Measurements from ENCODE around the gene ZNF181. TPM values are rescaled to one million over a fixed set of nuclear protein-coding genes. Genes with fewer than 3 reads are reported as not detected.
A peak's percentile ranks its signal among the peaks of the same experiment; 100 is the strongest.

ZNF181 gene
- total and polyA plus RNA-seq, 4 donors: 3.5 to 19.9 (median 11.7) TPM

- Histone ChIP-seq H3K36me3 (ENCODE audit: control insufficient read depth in 1 of 2, insufficient read depth in 2 of 2, low read length in 1 of 2) (peaks cover 0 to 7% of the 10 kb centered on the region in 2 donors), H3K4me1 (ENCODE audit: control insufficient read depth in 1 of 2, insufficient read depth in 2 of 2, low read length in 2 of 2) (no peaks in the 10 kb centered on the region), H3K4me3 (ENCODE audit: low read length in 2 of 2) (peak within 1 kb of the TSS; percentile 61 to 77), H3K9me3 (ENCODE audit: control insufficient read depth, low read length) (no peaks in the 10 kb centered on the region), H3K27ac (ENCODE audit: low read depth in 1 of 2, low read length in 2 of 2) (peak within 1 kb of the TSS in 1 of 2 donors; percentile 11), H3K27me3 (ENCODE audit: control insufficient read depth in 1 of 2, insufficient read depth in 2 of 2, low read length in 1 of 2) (no peaks in the 10 kb centered on the region)
- whole genome bisulfite sequencing, 2 donors: 3% methylated on average over 67 to 69 of the region's 69 CpGs
- ATAC-seq (ENCODE audit: low FRiP score) (peak; percentile 99), DNase-seq (peak; percentile 95 to 98)
- intact Hi-C loops (cut with DNase I): loop anchor here (5.0 kb wide), 2 partner anchors 41 to 96 kb away; partner anchors contain the start of genes ZNF181 (in 2 of the 2), SCGB2B2 (in 1 of the 2) and ZNF302 (in 1 of the 2)
Observed at GRCh38 chr19:34772697-34773554, 38.9 kb downstream of the ZNF181 start, which contains the start of gene ZNF599. TSS of gene ZNF599 (minus strand) at chr19:34773215. CDS start at chr19:34772841, 374 bp downstream.

DNA sequence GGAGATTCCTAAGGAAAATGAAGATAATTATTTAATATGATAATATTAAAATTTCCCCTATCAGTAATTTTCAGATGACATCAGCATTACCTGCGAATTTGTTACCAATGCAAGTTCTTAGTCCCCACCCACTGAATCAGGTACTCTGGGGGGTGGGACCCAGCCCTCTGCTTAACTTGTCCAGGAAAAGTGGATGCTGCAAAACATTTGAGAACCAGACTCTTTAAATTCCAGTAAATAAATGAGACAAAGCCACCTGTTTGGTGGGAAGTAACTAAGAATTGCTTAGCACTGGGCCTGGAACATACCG, 39.5 kb downstream of the ZNF181 start:
- Histone ChIP-seq H3K36me3 (ENCODE audit: control insufficient read depth in 1 of 2, insufficient read depth in 2 of 2, low read length in 1 of 2) (peaks cover 0 to 4% of the 10 kb centered on the region in 2 donors), H3K4me3 (ENCODE audit: low read length in 2 of 2) (peak overlapping the region in 1 of 2 donors; percentile 21), H3K4me1 (ENCODE audit: control insufficient read depth in 1 of 2, insufficient read depth in 2 of 2, low read length in 2 of 2) (no peaks in the 10 kb centered on the region), H3K9me3 (ENCODE audit: control insufficient read depth, low read length) (no peaks in the 10 kb centered on the region), H3K27me3 (ENCODE audit: control insufficient read depth in 1 of 2, insufficient read depth in 2 of 2, low read length in 1 of 2) (no peaks in the 10 kb centered on the region), H3K27ac (ENCODE audit: low read depth in 1 of 2, low read length in 2 of 2) (no peak overlapping the region)
- intact Hi-C loops (cut with DNase I): loop anchor here (5.0 kb wide), 2 partner anchors 41 to 96 kb away; partner anchors contain the start of genes ZNF181 (in 2 of the 2), SCGB2B2 (in 1 of the 2) and ZNF302 (in 1 of the 2)
- DNase-seq (no peak), ATAC-seq (ENCODE audit: low FRiP score) (no peak)
- 66 to 68% methylated on average over 2 of the region's 2 CpGs for WGBS, 2 donors

- peaks cover 0 to 1% of the 10 kb centered on the region in 2 donors for H3K27me3 ChIP-seq (ENCODE audit: control insufficient read depth in 1 of 2, insufficient read depth in 2 of 2, low read length in 1 of 2)
- no peak for DNase-seq
- H3K27ac ChIP-seq (ENCODE audit: low read depth in 1 of 2, low read length in 2 of 2): no peak overlapping the region
- H3K36me3 ChIP-seq (ENCODE audit: control insufficient read depth in 1 of 2, insufficient read depth in 2 of 2, low read length in 1 of 2): peaks cover 0 to 2% of the 10 kb centered on the region in 2 donors
- intact Hi-C loops (cut with DNase I): loop anchor here (5.0 kb wide), 2 partner anchors 43 to 98 kb away; partner anchors contain the start of genes ZNF181 (in 2 of the 2), SCGB2B2 (in 1 of the 2) and ZNF302 (in 1 of the 2)
- WGBS, 2 donors: 52 to 66% methylated on average over 2 of the region's 2 CpGs
- no peak for ATAC-seq (ENCODE audit: low FRiP score)
- H3K4me1 ChIP-seq (ENCODE audit: control insufficient read depth in 1 of 2, insufficient read depth in 2 of 2, low read length in 2 of 2): no peaks in the 10 kb centered on the region
- H3K9me3 ChIP-seq (ENCODE audit: control insufficient read depth, low read length): peaks cover 5% of the 10 kb centered on the region
- H3K4me3 ChIP-seq (ENCODE audit: low read length in 2 of 2): no peak overlapping the region
Observed at GRCh38 chr19:34774857-34775256, 40.8 kb downstream of the ZNF181 start.

GRCh38 chr19:34778342-34778741, 44.3 kb downstream of the ZNF181 start:
- H3K36me3 ChIP-seq (ENCODE audit: control insufficient read depth in 1 of 2, insufficient read depth in 2 of 2, low read length in 1 of 2): no peaks in the 10 kb centered on the region

GRCh38 chr19:34779652-34780051, 45.6 kb downstream of the ZNF181 start:
- Histone ChIP-seq H3K4me1 (ENCODE audit: control insufficient read depth in 1 of 2, insufficient read depth in 2 of 2, low read length in 2 of 2) (no peaks in the 10 kb centered on the region), H3K27ac (ENCODE audit: low read depth in 1 of 2, low read length in 2 of 2) (no peak overlapping the region), H3K4me3 (ENCODE audit: low read length in 2 of 2) (no peak overlapping the region), H3K36me3 (ENCODE audit: control insufficient read depth in 1 of 2, insufficient read depth in 2 of 2, low read length in 1 of 2) (no peaks in the 10 kb centered on the region), H3K9me3 (ENCODE audit: control insufficient read depth, low read length) (peaks cover 5% of the 10 kb centered on the region), H3K27me3 (ENCODE audit: control insufficient read depth in 1 of 2, insufficient read depth in 2 of 2, low read length in 1 of 2) (peaks cover 0 to 1% of the 10 kb centered on the region in 2 donors)
- intact Hi-C loops (cut with DNase I): no loop called here
- WGBS, 2 donors: 57 to 59% methylated on average over 3 of the region's 3 CpGs
- ATAC-seq (ENCODE audit: low FRiP score) (no peak), DNase-seq (no peak)

More at GRCh38 chr19:34778342-34778741, 44.3 kb downstream of the ZNF181 start:
- DNase-seq: no peak
- Histone ChIP-seq H3K27me3 (ENCODE audit: control insufficient read depth in 1 of 2, insufficient read depth in 2 of 2, low read length in 1 of 2) (peaks cover 0 to 1% of the 10 kb centered on the region in 2 donors), H3K9me3 (ENCODE audit: control insufficient read depth, low read length) (peaks cover 5% of the 10 kb centered on the region), H3K4me3 (ENCODE audit: low read length in 2 of 2) (no peak overlapping the region), H3K27ac (ENCODE audit: low read depth in 1 of 2, low read length in 2 of 2) (no peak overlapping the region), H3K4me1 (ENCODE audit: control insufficient read depth in 1 of 2, insufficient read depth in 2 of 2, low read length in 2 of 2) (no peaks in the 10 kb centered on the region)
- WGBS, 2 donors: 63 to 67% methylated on average over 2 of the region's 2 CpGs
- intact Hi-C loops (cut with DNase I): no loop called here
- ATAC-seq (ENCODE audit: low FRiP score): no peak

DNA sequence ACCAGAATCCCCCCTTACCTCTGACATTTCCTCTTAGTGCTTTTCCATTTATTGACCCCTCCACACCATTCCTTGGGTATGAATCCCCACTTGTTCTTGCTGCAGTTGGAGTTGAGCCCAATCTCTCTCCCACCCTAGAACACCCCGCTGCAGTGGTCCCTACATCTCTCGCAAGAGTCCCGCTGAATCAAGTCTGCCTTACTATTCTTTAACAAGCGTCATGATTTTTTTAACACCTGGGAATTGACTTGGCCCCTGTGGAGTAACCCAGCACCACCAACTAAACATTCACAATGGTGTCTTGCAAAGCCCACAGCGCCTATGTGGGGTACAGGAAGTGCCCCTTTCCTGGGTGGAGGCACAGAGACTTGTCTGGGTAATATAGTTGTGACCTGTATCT, 52.2 kb downstream of the ZNF181 start:
- 68 to 78% methylated on average over 5 of the region's 5 CpGs for WGBS, 2 donors
- no peak overlapping the region for H3K4me3 ChIP-seq (ENCODE audit: low read length in 2 of 2)
- ATAC-seq (ENCODE audit: low FRiP score) (no peak), DNase-seq (no peak)
- no peaks in the 10 kb centered on the region for H3K4me1 ChIP-seq (ENCODE audit: control insufficient read depth in 1 of 2, insufficient read depth in 2 of 2, low read length in 2 of 2)
- no peaks in the 10 kb centered on the region for H3K27me3 ChIP-seq (ENCODE audit: control insufficient read depth in 1 of 2, insufficient read depth in 2 of 2, low read length in 1 of 2)
- intact Hi-C loops (cut with DNase I): no loop called here
- no peaks in the 10 kb centered on the region for H3K9me3 ChIP-seq (ENCODE audit: control insufficient read depth, low read length)
- H3K36me3 ChIP-seq (ENCODE audit: control insufficient read depth in 1 of 2, insufficient read depth in 2 of 2, low read length in 1 of 2): no peaks in the 10 kb centered on the region
- no peak overlapping the region for H3K27ac ChIP-seq (ENCODE audit: low read depth in 1 of 2, low read length in 2 of 2)

GRCh38 chr19:34787059-34787824, 53.2 kb downstream of the ZNF181 start:
- Histone ChIP-seq H3K27me3 (ENCODE audit: control insufficient read depth in 1 of 2, insufficient read depth in 2 of 2, low read length in 1 of 2) (no peaks in the 10 kb centered on the region), H3K4me3 (ENCODE audit: low read length in 2 of 2) (no peak overlapping the region), H3K36me3 (ENCODE audit: control insufficient read depth in 1 of 2, insufficient read depth in 2 of 2, low read length in 1 of 2) (no peaks in the 10 kb centered on the region), H3K27ac (ENCODE audit: low read depth in 1 of 2, low read length in 2 of 2) (no peak overlapping the region), H3K4me1 (ENCODE audit: control insufficient read depth in 1 of 2, insufficient read depth in 2 of 2, low read length in 2 of 2) (no peaks in the 10 kb centered on the region), H3K9me3 (ENCODE audit: control insufficient read depth, low read length) (no peaks in the 10 kb centered on the region)
- DNase-seq (no peak), ATAC-seq (ENCODE audit: low FRiP score) (no peak)
- WGBS, 2 donors: 61 to 66% methylated on average over 3 of the region's 3 CpGs
- intact Hi-C loops (cut with DNase I): no loop called here

DNA sequence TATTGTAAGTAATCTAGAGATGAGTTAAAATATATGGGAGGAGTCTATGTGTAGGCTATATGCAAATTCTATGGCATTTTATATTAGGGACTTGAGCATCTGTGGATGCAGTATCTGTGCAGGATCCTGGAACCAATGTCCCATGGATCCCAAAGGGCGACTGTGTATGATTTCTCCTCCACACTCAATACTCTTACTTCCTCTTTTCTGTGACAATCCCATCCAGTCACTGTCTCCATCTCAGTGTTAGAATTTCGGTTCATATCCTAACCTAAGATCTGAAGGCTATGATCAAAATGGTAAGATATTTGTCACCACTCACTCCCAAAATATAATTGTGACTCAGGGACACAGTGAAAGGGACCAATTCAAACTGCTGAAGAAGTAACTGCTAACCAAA, 54.0 kb downstream of the ZNF181 start:
- Histone ChIP-seq H3K4me3 (ENCODE audit: low read length in 2 of 2) (no peak overlapping the region), H3K27ac (ENCODE audit: low read depth in 1 of 2, low read length in 2 of 2) (no peak overlapping the region), H3K4me1 (ENCODE audit: control insufficient read depth in 1 of 2, insufficient read depth in 2 of 2, low read length in 2 of 2) (no peaks in the 10 kb centered on the region), H3K36me3 (ENCODE audit: control insufficient read depth in 1 of 2, insufficient read depth in 2 of 2, low read length in 1 of 2) (no peaks in the 10 kb centered on the region), H3K27me3 (ENCODE audit: control insufficient read depth in 1 of 2, insufficient read depth in 2 of 2, low read length in 1 of 2) (no peaks in the 10 kb centered on the region), H3K9me3 (ENCODE audit: control insufficient read depth, low read length) (no peaks in the 10 kb centered on the region)
- no peak for ATAC-seq (ENCODE audit: low FRiP score)
- intact Hi-C loops (cut with DNase I): no loop called here
- no peak for DNase-seq
- WGBS, 2 donors: 54 to 57% methylated on average over 2 of the region's 2 CpGs
